Suprapubic skin (tissue), 4 donors: Measurements from ENCODE around the gene GCSH. TPM values are rescaled to one million over a fixed set of nuclear protein-coding genes. Genes with fewer than 3 reads are reported as not detected.

Experiments used
- DNase-seq, 2 donors: peaks; one replicate each; pipeline ENCODE4 v3.0.0-alpha.2; 2019; ENCODE audit warnings: low spot score in 2 of 2
- H3K27ac ChIP-seq: fragments of 200-600 bp; sonication (generic); one replicate; pipeline ENCODE4 v1.5.1; 2019
- H3K27me3 ChIP-seq: fragments of 200-600 bp; sonication (generic); one replicate; pipeline ENCODE4 v1.5.1; 2019
- H3K36me3 ChIP-seq: fragments of 200-600 bp; sonication (generic); one replicate; pipeline ENCODE4 v1.5.1; 2019
- H3K4me1 ChIP-seq: fragments of 200-600 bp; sonication (generic); one replicate; pipeline ENCODE4 v1.5.1; 2019
- H3K4me3 ChIP-seq: fragments of 200-600 bp; sonication (generic); one replicate; pipeline ENCODE4 v1.5.1; 2019; ENCODE audit warnings: mild to moderate bottlenecking
- H3K9me3 ChIP-seq: fragments of 200-600 bp; sonication (generic); one replicate; pipeline ENCODE4 v1.5.1; 2019
- EP300 ChIP-seq: sonication (generic); formaldehyde crosslinking; IDR thresholded peaks from one replicate; pipeline ENCODE4 v1.6.1; 2017; ENCODE audit warnings: antibody characterized with exemption
- POLR2A ChIP-seq, 2 donors: fragments of 450-650 bp; IDR thresholded peaks; one replicate each; pipeline ENCODE4 v1.6.1; 2017; ENCODE audit warnings: antibody characterized with exemption in 2 of 2, mild to moderate bottlenecking in 2 of 2, moderate library complexity in 2 of 2
- POLR2AphosphoS5 ChIP-seq, 3 donors: sonication (generic); formaldehyde crosslinking; IDR thresholded peaks; one replicate each; pipeline ENCODE4 v1.6.1; 2017; ENCODE audit warnings: antibody characterized with exemption in 3 of 3
- whole genome bisulfite sequencing: methylation state at CpG from one replicate; pipeline ENCODE4 v1.1.5; 2018; 5-methylcytosine and 5-hydroxymethylcytosine counted together
- total RNA-seq, 4 donors: library from RNA; depleted of rRNA; stranded (reverse); fragments of >200 nt; gene quantifications; one replicate each; pipeline ENCODE4 v1.1.0, GENCODE V29; 2016
- TF ChIP-seq, protein P1 (sequence below), 2 donors: fragments of 200-600 bp in 1 of 2; fragments of 450-650 bp in 1 of 2; sonication (generic) in 1 of 2; IDR thresholded peaks; one replicate each; pipeline ENCODE4 v1.5.1; 2016 to 2019; ENCODE audit warnings: antibody characterized with exemption in 2 of 2, mild to moderate bottlenecking in 1 of 2, moderate library complexity in 1 of 2

GCSH gene
- 10 to 100 TPM in 2 of 4 donors, 1 to 10 TPM in 2; 4.7 to 16.6 (median 10.2) TPM for total RNA-seq

DNA sequence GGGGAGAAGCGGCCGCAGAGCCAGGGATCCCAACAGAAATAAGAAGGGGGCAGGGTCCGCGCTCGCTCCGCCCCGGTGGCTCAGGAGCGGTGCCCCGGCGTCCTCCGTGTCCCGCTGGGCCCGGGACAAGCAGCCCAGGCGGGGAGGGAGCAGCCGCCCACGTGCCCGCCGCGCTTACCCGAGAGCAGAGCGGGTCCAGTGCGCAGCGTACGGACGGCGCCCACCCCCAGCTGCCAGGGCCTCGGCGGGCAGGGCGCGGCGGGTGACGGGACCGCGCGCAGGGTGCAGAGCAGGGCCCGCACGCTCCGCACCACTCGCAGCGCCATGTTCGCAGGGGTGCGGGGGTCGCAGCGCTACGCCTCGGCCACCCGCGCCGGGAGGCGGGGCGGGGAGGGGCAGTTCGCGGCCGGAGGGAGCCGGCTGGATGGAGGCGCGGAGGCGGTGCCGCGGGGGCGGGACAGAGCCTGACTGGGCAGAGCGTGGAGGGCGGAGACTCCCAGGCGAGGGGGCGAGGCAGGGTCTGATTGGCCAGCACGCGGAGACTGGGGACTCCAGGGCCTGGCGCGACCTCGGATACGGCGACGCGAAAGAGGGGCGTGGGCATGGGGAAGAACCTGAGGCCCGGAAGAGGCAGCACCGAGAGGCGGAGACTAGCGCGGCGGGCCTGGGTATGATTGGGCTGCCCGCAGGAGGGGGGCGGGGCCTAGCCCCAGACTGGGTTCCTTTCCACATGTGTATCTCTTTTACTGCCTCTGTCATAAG is at the start of gene GCSH:
GCSH (minus strand) TSS at position 443 of the 762 bp plus-strand sequence; CDS start at position 326, 117 bp downstream.
- TF ChIP-seq POLR2A (IDR thresholded peaks at IDR 0.05), result no peak
- TF ChIP-seq EP300, result no peak
- TF ChIP-seq, protein P1, sequence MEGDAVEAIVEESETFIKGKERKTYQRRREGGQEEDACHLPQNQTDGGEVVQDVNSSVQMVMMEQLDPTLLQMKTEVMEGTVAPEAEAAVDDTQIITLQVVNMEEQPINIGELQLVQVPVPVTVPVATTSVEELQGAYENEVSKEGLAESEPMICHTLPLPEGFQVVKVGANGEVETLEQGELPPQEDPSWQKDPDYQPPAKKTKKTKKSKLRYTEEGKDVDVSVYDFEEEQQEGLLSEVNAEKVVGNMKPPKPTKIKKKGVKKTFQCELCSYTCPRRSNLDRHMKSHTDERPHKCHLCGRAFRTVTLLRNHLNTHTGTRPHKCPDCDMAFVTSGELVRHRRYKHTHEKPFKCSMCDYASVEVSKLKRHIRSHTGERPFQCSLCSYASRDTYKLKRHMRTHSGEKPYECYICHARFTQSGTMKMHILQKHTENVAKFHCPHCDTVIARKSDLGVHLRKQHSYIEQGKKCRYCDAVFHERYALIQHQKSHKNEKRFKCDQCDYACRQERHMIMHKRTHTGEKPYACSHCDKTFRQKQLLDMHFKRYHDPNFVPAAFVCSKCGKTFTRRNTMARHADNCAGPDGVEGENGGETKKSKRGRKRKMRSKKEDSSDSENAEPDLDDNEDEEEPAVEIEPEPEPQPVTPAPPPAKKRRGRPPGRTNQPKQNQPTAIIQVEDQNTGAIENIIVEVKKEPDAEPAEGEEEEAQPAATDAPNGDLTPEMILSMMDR (IDR thresholded peaks at IDR 0.05), result no peak
- no peak for TF ChIP-seq POLR2AphosphoS5 (IDR thresholded peaks at IDR 0.05)
- peaks cover 10% of the 10 kb centered on the region for H3K4me1 ChIP-seq
- H3K27me3 ChIP-seq, result no peaks in the 10 kb centered on the region
- no peaks in the 10 kb centered on the region for H3K36me3 ChIP-seq
- no peaks in the 10 kb centered on the region for H3K9me3 ChIP-seq
- 1% methylated on average over 16 of the region's 83 CpGs for WGBS
- peak within 1 kb of the TSS; percentile 77 for H3K27ac ChIP-seq
- H3K4me3 ChIP-seq, result peak within 1 kb of the TSS; percentile 80
- DNase-seq, result peak; percentile 99

DNA sequence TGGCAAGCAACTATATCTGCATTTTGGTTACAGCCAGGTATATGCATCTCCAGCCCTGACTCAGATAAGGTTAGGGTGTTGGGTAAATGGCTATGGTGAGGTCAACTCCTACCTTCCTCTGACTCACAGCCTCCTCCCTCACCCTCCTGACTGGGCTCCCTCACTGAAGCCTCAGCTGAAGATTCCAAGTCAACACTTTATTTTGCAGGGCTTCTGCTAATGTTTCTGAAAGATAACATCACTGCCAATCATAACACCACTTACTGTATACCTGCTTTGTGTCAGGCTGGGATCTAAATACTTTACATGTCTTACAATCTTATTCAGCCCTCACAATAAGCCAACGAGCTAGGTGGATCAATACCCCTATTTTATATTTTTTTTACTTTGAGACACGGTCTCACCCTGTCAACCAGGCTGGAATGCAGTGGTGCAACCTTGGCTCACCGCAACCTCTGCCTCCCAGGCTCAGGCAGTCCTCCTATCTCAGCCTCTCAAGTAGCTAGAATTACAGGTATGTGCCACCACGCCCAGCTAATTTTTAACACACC is 47.8 kb upstream of the GCSH start:
- no peak for DNase-seq
- no peak overlapping the region for H3K27ac ChIP-seq
- peaks cover 7% of the 10 kb centered on the region for H3K36me3 ChIP-seq
- TF ChIP-seq, protein P1 (IDR thresholded peaks at IDR 0.05), result no peak
- no peak for TF ChIP-seq POLR2AphosphoS5 (IDR thresholded peaks at IDR 0.05)
- no peak for TF ChIP-seq EP300
- TF ChIP-seq POLR2A (IDR thresholded peaks at IDR 0.05), result no peak
- H3K4me1 ChIP-seq, result no peaks in the 10 kb centered on the region
- H3K9me3 ChIP-seq, result no peaks in the 10 kb centered on the region
- no peaks in the 10 kb centered on the region for H3K27me3 ChIP-seq
- no peak overlapping the region for H3K4me3 ChIP-seq
- 64% methylated on average over 4 of the region's 4 CpGs for whole genome bisulfite sequencing

DNA sequence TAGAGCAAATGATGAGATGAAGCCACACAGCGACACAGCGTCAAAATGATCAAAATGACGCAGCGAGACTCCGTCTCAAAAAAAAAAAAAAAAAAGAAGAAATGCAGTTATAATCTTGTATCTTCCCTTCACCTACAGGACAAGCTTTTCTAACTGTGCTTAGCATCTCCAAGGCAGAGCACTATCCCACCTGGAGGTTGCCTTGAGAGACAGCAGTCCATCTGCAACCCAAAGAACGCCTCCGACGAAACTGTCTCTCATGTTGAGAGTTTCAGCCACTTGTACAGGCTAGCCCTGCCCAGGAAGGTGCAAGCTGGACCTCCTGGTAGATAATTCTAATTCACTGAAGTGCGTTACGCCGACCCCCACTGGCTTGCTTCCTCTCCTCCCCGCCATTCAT is 46.7 kb upstream of the GCSH start:
- no peak for DNase-seq
- no peak overlapping the region for H3K4me3 ChIP-seq

DNA sequence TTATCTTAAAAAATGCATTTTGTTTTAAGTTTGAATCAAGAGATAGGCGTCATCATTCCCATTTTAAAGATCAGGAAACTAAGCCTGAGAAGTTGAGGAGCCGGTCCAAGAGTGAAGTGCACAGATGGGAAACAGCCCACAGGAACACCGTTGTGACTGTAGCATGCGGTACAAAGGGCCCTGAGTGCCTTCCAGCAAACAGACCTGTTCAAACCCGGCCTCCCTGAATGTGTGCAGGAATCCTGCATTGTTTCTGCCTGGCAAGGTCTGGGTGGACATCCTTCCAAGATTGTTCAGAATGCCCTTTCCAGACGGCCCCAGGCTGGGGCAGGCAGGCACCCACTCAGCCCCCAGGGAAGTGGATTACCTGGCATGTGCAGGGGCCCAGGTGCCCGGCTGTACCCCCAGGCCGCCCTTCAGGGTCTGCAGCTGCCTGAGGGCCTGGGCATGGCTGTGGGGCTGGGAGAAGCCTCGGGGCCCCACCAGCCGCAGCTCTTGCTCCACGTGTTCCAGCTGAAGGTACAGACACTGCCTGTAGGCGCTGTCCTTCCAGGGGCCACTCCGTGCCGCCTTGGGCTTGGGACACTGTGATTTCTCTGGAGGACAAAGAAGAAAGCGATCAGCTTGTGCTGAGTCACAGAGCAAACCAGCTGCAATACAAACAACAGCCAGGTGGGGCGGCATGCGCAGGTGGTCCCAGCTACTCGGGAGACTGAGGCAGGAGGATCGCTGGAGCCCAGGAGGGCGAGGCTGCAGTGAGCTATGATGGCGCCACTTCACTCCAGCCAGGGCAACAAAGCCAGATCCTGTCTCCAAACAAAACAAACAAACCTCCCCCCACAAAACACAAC is 45.0 kb upstream of the GCSH start:
- no peaks in the 10 kb centered on the region for H3K4me1 ChIP-seq
- H3K4me3 ChIP-seq, result no peak overlapping the region
- no peaks in the 10 kb centered on the region for H3K27me3 ChIP-seq
- TF ChIP-seq EP300 (no peak), POLR2A (IDR thresholded peaks at IDR 0.05) (no peak), POLR2AphosphoS5 (IDR thresholded peaks at IDR 0.05) (no peak)
- TF ChIP-seq, protein P1 (IDR thresholded peaks at IDR 0.05), result no peak
- no peak overlapping the region for H3K27ac ChIP-seq
- peaks cover 5% of the 10 kb centered on the region for H3K36me3 ChIP-seq
- 67% methylated on average over 20 of the region's 21 CpGs for WGBS
- no peaks in the 10 kb centered on the region for H3K9me3 ChIP-seq
- no peak for DNase-seq

More for the DNA sequence above, 46.7 kb upstream of the GCSH start:
- Histone ChIP-seq H3K9me3 (no peaks in the 10 kb centered on the region), H3K4me1 (no peaks in the 10 kb centered on the region), H3K36me3 (peaks cover 7% of the 10 kb centered on the region), H3K27ac (no peak overlapping the region), H3K27me3 (no peaks in the 10 kb centered on the region)
- 77% methylated on average over 12 of the region's 12 CpGs for WGBS
- TF ChIP-seq POLR2AphosphoS5 (IDR thresholded peaks at IDR 0.05) (no peak), EP300 (no peak), POLR2A (IDR thresholded peaks at IDR 0.05) (no peak)
- TF ChIP-seq, protein P1 (IDR thresholded peaks at IDR 0.05), result no peak
